ENCODE measurements around the gene ADARB1.

Gene ADARB1

GRCh38 chr21:45118099-45118498, 43.7 kb downstream of the ADARB1 start:
- TF ChIP-seq, protein P1, sequence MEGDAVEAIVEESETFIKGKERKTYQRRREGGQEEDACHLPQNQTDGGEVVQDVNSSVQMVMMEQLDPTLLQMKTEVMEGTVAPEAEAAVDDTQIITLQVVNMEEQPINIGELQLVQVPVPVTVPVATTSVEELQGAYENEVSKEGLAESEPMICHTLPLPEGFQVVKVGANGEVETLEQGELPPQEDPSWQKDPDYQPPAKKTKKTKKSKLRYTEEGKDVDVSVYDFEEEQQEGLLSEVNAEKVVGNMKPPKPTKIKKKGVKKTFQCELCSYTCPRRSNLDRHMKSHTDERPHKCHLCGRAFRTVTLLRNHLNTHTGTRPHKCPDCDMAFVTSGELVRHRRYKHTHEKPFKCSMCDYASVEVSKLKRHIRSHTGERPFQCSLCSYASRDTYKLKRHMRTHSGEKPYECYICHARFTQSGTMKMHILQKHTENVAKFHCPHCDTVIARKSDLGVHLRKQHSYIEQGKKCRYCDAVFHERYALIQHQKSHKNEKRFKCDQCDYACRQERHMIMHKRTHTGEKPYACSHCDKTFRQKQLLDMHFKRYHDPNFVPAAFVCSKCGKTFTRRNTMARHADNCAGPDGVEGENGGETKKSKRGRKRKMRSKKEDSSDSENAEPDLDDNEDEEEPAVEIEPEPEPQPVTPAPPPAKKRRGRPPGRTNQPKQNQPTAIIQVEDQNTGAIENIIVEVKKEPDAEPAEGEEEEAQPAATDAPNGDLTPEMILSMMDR (conservative IDR thresholded peaks at IDR 0.05), result no peak
- no peak for TF ChIP-seq ZFX (IDR thresholded peaks at IDR 0.05)
- H3K27ac ChIP-seq, result no peak overlapping the region

DNA sequence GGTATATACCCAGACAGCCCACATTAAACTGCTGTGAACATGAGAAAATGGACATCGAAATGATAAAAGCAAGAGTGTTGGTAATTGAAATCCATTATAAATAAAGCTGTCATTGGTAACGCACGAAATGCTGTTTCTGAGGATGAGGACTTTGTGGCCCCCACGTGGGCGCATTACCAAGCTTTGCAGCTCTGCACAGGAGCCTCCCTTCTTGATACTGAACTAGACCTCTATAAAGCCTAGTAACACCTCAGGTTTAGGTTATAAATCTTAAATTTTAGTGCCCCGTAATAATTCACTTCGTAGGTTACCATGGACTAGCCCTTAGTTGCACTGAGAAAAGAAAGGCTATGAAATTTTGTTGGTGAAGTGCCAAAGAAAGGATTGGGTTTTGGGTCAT, 45.4 kb downstream of the ADARB1 start:
- no peak for TF ChIP-seq ZFX (IDR thresholded peaks at IDR 0.05)
- TF ChIP-seq, protein P1 (conservative IDR thresholded peaks at IDR 0.05), result no peak
- no peak overlapping the region; the same call in 1 of the 2 replicates for H3K27ac ChIP-seq

DNA sequence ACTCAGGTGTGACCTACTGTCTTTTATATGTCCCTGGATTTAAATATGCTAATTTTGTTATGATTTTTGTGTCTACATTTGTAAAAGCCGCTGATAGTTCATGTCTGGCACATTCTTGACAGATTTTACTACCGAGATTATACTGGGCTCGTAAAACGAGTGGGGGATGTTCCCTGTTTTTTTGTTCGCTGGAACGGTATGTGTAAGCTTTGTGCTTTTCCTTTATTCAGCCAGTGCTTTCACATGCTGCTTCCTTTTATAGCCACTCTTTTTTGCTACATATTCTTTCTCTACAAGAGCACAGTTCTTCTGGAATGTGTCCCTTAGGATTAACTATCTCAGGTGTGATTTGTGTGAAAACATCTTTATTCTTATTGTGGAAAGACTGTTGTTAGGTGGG, 46.6 kb downstream of the ADARB1 start:
- H3K27ac ChIP-seq, result peak overlapping the region; percentile 42
- TF ChIP-seq, protein P1 (conservative IDR thresholded peaks at IDR 0.05), result no peak
- no peak for TF ChIP-seq ZFX (IDR thresholded peaks at IDR 0.05)

DNA sequence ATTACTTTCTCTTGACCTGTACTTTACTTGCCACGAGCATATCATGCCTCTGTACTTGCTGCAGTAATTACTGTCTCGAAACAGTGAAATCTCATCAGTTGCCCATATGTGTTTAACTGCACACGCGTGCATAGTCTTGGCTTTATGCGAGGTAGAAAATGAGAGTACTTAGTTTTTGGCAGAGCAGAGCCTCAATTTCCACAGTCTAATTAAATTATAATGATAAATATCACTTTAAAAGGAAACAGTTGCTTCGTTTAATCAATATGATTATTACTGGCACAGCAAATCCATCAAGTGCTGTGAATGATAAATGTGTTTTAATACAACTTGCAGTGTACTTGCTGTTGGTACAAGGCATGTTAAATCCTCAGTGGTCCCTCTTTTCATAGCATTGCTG, 47.6 kb downstream of the ADARB1 start:
- H3K27ac ChIP-seq, result no peak overlapping the region
- TF ChIP-seq, protein P1 (conservative IDR thresholded peaks at IDR 0.05), result no peak
- no peak for TF ChIP-seq ZFX (IDR thresholded peaks at IDR 0.05)

DNA sequence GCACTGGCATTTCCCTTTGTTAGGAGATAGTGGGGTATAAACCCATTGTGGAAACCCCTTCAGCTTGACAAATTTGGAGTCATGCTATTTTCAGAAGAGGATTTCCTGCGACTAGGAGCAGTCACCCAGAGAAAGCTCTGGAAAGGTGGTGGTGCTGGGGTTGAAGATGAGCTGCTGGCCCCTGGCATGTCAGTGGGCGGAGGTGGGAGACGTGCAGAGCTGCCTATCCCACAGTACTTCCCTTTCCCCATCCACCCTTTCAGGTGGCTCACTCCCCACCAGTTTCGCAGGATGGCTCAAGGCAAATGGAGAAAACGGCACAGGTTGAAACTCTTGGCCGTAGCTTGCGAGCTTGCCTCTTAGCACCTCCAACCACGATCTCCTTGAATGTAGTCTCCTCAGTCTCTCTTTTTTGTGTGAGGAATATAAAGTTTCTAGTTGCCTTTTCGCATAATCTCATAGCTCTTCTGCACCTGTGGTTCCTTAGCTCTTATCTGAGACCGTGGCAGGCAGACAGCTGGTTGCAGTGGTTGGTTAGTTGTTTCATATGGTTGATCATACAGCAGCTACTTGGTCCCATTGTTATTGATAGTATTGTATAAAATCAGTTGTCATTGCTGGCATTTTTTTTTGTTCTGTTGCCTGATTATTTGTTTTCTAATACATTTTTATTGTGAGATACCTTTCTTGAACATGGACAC, 48.2 kb downstream of the ADARB1 start:
- no peak overlapping the region for H3K27ac ChIP-seq
- TF ChIP-seq, protein P1 (conservative IDR thresholded peaks at IDR 0.05), result no peak
- no peak for TF ChIP-seq ZFX (IDR thresholded peaks at IDR 0.05)

DNA sequence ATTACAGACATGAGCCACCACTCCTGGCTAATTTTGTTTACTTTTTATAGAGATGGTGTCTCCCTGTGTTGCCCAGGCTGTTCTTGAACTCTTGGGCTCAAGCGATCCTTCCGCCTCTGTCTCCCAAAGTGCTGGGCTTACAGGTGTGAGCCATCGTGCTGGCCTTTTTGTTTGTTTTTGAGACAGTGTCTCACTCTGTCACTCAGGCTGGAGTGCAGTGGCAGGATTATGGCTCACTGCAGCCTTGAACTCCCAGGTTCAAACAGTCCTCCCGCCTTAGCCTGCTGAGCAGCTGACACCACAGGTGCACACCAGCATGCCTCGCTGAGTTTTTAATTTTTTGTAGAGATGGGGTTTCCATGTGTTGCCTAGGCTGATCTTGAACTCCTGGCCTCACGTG, 49.1 kb downstream of the ADARB1 start:
- TF ChIP-seq, protein P1 (conservative IDR thresholded peaks at IDR 0.05), result no peak
- no peak for TF ChIP-seq ZFX (IDR thresholded peaks at IDR 0.05)

DNA sequence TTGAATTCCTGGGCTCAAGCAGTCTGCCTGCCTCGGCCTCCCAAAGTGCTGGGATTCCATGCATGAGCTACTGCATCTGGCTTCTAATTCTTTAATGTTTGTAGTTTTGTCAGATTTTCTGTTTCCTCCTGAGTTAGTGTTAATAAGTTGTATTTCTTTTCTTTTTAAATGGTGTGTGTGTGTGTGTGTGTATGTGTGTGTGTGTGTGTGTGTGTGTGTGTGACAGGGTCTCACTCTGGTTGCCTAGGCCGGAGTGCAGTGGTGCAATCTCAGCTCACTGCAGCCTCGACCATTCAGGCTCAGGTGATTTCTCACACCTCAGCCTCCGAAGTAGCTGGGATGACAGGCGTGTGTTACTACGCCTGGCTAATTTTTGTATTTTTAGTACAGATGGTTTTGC, 50.2 kb downstream of the ADARB1 start:
- no peak overlapping the region for H3K27ac ChIP-seq
- TF ChIP-seq, protein P1 (conservative IDR thresholded peaks at IDR 0.05), result no peak
- no peak for TF ChIP-seq ZFX (IDR thresholded peaks at IDR 0.05)

More for the DNA sequence above, 49.1 kb downstream of the ADARB1 start:
- no peak overlapping the region for H3K27ac ChIP-seq

Measured in C4-2B (cell line).